HG03460 (cell line): ENCODE measurements around the gene TLCD5.

Experiments
- ATAC-seq: cut with Tn5 transposase; IDR thresholded peaks from one replicate; pipeline ENCODE4 v1.9.1; 2021; ENCODE audit not compliant: unreplicated experiment

Gene TLCD5

DNA sequence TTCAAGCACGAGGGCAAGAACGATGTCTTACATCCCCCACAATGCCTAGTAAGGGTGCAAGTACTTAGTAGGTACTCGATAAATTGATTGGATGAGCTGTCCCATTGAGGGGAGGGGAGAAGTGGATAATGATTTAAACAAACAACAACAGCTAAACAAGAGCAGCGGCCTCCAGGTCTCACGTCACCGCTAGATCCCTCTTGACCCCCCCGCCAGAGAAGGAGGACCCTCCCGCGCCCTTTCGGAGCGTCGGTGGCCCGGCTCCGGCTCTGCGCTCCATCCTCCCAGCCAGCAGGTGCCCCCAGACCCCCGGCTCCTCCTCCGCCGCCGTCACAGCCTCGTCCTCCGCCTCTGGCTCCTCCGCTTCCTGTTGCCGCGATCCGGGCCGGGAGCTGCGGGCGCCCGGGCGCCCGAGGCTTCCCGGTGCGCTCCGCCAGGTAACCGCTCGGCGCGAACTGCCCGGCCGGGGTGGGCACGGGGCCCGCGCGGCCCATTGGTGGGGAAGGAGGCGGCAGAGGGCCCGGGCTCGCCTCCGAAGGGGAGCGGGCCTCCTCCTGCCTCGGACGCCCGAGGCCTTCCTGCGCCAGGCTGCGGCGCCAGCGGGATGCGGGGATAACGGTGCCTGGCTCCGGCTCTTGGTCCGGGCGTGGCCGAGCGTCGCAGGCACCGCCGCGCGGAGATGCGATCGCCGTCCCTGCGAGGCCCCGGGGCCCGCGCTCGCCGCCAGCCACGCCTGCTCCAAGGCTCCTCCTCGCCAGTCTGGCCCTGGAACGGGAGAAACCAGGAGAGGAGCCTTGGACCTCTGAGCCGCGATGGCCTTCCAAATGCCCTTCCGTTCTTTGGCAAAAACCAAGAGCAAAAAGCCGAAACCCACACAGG is at the start of gene TLCD5:
Gene TLCD5 (plus strand): TSS at position 368 of the 879 bp plus-strand sequence. CDS start 2,143 bp downstream, outside the sequence.
- no peak for ATAC-seq

DNA sequence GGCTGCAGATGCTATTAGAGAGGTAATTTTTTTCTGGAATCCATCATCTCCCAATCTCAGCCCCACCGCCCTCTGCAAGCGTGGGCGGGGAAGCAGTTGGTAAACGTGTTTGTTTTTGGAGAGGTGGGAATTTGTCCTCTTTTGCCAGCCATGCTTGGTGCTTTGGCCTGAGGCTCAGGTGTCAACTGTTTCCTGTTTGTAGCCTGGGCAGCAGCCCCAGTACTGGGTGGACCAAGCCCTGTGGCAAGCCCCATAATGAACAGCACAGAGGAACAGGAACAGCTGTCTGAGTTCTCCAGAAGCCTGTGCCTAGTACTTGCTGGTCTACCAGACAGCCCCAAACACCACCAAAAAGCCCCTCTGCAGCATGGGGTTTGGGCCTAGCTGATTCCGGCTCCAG is 45.6 kb upstream of the TLCD5 start:
- no peak for ATAC-seq

DNA sequence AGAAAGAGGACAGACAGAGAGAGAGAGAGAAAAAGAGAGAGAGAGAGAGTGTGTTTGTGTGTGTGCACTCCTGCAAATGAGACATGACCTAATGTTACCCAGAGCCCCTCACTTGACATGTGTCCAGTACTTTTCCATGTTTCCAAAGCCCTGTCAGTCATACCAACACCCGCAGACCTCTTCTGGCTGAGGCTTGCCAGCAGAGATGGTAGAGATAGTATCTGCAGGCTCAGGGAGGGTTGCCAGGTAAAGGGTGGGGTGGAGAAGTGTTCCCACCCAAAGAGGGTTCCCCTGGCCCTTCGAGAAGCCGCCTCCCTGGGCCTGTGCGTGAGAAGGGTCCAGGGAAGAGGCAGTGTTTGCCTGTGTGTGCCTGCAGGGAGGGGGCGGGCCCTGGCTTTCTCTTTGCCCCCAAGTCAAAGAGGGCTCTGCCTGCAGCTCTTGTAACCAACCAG is 44.5 kb upstream of the TLCD5 start:
- no peak for ATAC-seq

DNA sequence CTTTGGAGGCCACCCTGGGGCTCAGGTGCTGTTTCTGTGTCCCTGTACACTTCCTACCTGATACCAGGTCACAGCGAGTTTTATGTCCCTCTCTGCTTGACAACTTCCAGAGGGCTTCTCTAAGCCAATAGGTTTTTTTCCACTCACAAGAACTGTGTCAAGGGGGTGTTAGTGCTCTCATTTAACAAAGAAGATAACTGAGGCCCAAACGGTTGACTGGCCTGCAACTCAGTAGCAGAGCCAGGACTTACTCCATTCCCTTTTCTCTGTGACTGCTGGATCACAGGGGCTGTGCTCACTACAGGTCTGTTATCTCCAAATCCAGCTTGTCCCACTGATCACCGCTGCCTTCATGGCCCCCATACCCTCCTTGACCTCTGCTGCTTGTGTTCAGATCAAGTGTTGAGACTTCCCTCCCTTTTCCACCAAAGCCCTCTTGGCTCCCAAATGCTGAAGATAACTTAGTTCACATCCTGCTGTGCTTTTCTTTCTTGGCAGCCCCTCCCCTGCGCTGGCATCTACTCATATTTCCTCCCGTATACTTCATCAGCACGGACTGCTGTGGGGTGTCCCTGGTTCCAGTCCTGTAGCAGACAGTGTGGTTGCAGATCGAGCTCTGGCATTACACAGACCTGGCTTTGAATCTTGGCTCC is 43.8 kb upstream of the TLCD5 start:
- no peak for ATAC-seq

DNA sequence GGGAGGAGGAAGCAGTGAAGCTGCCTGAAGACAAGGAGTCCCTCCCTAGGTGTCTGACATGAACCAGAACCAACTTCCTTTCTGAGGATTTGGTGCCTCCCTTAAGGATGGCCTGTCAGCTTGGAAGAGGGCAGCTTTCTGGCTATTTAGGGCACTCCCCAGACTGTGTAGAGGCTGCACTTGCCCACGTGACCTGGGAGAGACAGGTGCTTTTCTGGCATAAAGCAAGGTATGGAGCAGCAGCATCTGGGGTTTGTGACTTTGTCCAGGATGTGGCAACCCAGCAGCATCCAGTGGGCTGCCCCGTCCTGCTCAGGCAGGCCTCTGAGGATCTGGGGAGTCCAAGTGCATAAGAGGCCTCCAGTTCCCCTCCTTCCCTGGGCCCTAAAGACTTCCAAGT is 42.0 kb upstream of the TLCD5 start:
- no peak for ATAC-seq

DNA sequence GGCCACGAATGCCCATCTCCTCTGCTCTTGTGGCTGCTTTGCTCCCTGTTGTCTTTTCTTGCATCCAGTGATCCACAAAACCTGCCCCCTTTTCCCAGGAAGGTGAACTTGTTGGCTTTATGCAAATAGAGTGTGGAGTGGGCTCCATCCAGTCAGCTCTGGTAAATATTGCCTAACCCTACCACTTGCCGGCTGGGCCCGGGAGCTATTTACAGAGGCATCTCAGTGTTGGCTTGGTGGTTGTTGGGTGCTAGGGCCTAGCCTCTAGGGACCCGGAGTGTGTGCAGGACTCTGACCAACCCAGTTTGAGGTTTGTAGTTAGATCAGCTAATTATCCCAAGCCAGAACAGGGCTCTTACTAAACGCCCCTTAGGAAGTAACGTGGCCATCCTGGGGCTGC is 40.8 kb upstream of the TLCD5 start:
- no peak for ATAC-seq

DNA sequence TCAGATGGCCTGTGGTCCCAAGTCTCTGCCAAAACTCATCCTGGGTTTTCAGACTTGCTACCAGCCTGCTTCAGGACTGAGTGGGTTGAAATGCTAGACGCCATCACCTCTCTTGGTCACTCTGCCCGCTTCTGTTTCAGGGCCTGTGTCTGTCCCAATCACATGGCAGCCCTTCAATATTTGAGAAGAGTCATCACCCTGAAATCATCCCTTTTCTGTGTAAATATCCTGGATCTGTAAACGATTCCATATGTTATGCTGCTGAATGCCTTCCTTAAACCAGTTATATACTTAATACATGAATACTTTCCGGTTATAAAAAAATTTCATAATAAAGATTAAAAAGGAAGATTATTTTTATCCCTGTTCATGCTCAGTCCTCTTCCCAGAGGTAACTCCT is 39.8 kb upstream of the TLCD5 start:
- no peak for ATAC-seq

DNA sequence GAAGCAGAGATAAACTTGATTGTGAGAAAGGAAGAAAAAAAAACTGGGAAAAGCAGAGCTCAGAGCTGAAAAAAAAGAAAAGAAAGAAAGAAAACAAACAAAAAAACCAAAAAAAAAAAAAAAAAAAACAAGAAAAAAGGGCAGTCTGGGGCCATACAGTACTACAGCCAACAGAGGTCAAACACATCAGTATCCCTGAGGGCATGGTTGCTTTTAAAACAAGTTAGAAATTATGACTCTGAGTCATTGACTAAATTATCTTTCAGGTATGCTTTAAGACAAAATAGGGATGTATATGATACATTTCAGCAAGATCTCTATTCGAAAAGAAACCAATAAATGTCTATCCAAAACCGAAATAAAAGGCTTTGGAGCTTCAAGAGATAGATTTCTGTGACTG is 37.1 kb upstream of the TLCD5 start:
- no peak for ATAC-seq

DNA sequence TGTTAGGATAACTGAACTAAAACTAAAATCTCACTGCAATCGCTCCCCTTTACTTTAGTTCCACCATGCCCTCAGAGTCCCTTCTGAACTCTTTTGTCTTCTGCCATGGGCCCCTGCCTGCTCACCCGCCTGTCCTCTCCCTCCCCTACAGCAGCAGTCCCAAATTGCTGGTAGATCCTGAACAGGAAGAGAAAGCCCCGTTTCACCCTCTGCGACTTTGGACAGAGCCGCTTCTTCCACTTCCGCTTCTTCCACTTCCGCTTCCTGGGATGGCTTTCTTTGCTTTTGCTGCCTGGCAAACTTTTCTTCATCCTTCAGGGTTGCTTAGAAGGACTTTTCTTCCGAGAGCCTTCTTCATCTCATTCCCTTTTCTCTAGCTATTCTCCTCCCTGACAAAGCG is 35.7 kb upstream of the TLCD5 start:
- ATAC-seq = no peak

DNA sequence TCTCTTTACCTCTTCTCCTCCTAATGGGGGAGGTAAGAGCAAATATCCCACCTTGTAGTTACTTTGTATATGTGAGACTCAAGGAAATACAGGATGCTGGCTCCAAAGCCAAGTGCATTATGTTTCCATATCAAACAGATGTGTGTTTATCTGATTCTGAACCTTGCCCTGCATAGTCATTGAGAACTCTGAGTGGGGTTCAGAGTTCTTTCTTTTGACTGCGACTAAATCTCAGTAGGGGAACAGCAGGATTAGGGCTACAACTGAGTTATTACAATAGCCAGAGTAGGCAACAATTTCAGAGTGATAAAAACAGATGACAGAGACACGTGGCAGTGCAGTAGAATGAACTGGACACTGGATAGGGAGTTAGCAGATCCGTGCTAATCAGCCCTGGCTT is 34.1 kb upstream of the TLCD5 start:
- no peak for ATAC-seq

DNA sequence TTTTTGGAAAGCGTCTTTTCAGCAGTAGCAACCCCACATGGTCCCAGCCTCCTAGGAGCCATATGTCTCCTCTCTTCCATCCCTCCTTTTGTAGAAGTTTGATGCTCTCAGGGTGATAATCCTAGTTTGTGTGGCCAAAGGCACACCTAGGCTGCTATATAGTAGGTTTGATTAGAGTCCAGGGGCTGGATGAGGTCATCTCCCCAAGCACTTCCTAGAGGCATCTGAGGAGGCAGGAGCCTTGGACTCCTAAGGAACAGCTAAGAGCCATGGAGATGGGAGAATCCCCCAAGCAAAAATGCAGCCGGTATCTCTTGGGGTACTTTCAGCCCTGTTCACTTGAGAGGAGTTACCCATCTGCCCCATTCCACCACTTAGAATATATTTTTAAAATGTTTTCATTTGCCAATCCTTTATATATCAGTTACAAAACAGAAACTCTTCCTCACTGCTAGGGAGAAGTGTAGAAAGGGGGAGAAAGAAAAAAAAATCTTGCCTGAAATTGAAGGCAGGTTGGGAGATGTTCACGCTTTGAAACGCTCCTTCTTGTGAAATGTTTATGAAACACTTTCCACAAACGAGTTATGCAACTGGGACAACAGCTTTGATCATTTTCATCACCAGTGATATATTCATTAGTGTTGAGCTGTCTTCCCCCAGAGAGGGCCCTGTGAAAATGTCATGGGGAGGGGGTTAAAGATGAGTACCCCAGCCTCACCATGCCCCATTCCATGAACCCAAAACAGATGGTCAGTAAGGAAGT is 31.9 kb upstream of the TLCD5 start:
- no peak for ATAC-seq

DNA sequence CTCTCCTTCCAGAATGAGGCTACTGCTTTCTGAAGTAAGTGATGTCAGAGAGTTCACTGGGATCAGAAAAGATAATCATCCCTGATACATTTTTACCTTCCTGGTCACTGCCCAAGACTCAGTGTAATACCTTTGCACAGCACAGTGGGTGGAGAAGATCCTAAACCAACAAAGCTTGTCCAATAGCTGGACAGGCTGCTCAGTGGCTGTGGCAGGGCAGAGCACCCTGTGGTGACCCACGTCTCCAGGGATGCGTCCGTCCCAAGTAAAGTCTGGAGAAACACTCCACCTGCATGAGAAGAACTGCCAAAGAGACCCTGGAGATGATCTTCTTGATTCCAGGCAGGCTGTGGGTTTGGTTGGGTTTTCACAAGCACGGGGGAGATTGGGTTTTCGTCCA is 31.0 kb upstream of the TLCD5 start:
- no peak for ATAC-seq

DNA sequence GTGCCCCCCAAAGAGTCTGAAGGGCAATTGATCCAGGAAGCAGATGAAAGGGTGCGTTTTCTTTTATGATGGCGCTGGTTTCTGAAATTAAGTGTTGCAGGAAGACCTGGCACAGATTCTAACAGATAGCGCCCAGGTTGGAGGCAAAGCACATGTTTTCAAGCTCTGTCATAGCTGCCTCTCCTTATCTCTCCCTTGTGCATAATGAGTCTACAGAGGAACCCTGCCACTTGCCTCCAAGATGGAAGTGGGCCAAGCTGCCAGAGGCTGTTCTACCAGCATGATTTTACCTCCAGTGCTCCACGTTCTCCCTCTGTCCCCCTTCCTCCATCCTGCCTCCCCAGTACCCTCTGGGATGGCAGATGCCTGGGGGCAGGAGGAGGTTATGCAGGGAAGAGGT is 30.0 kb upstream of the TLCD5 start:
- no peak for ATAC-seq

DNA sequence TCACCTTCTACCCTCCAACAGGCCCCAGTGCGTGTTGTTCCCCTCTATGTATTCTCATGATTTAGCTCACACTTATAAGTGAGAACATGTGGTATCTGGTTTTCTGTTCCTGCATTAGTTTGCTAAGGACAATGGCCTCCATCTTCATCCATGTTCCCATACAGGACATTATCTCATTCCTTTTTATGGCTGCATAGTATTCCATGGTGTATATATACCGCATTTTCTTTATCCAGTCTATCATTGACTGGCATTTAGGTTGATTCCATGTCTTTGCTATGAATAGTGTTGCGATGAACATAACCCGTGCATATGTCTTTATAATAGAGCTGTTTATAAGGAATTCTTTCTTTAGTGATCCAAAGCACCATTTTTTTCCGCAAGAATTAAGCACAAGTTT is 28.5 kb upstream of the TLCD5 start:
- ATAC-seq = no peak

DNA sequence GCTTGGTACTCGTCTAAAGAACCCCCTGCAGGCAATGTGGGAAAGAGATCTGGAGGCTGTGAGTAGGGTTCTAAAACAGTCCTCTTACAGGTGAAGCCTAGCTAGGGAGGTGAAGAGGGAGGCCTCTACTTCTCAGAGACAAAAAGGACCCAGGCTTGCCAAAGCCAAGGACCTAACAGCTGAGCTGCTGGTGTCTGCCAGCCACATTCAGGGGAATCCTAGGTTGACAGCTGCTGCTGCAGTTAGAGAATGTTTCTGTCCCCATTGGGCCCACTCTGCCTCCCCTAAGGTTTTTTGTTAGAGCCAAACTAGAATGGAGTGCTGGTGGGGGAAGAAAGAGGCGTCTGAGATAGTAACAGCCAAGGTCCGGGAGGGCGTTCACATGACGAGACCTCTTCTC is 26.6 kb upstream of the TLCD5 start:
- no peak for ATAC-seq

DNA sequence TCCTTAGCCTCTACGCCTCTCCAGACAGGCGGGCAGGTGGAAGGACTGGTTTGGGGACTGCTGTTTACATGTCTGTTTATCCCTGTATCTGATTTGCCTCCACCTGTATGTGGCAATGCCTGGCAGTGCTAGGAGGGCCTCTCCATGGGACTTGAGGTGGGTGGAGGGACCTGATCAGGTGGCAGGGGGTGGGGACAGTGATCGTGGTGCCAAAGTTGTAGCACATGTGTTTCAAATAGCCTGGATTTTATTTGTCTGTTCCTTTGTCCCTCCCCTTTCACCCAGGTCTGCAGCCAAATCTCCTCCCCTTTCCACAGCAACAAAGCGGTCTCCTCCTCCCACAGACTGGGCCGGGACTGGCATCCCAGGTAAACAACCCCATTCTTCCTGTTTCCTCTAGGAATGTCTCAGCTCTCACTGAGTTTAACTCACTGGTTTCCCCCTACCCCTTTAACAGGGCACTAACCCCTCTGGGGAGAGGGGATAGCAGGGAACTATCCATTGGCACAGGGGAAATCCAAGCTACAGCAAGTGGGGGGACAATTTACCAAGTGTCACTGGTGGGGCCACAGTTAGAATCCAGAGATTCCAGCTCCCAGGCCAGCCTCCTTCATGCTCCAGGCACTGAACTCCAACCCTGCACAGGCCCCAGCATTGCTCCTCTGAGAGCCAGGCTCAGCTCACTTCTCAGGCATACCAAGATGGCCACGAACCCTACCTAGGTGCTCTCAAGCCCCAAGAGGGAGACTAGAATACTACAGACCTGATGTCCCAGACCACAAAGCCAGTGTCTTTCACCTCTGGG is 22.9 kb upstream of the TLCD5 start:
- no peak for ATAC-seq

DNA sequence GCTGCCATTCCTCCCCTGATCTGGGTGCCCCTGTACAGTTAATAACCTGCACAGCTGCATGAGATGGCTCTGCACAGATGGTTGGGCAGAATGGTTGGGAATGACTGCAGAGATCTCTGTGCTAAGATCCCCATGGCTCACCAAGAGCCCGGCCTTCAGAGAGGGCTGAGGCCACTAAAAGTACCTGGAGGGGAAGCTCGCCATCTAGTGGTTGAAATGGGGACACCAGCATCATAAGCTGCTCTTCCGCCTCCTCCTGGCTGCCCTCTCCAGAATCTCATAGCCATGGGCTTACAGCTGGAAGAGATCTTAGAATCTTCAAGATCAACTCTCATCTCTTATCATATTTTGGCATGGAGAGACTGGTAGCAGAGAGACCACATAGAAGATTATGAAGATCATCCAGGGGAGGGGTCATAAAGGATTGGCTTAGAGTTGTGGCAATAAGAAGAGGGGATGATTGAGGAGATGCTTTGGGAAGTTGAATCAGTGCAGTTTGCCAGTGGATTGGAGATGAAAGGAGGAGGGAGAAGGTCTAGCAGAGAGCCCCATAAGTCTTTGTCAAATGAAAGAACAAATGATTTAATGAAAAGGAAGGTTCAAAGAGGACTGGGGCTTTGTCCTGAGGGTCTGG is 22.0 kb upstream of the TLCD5 start:
- peak; percentile 69 for ATAC-seq

DNA sequence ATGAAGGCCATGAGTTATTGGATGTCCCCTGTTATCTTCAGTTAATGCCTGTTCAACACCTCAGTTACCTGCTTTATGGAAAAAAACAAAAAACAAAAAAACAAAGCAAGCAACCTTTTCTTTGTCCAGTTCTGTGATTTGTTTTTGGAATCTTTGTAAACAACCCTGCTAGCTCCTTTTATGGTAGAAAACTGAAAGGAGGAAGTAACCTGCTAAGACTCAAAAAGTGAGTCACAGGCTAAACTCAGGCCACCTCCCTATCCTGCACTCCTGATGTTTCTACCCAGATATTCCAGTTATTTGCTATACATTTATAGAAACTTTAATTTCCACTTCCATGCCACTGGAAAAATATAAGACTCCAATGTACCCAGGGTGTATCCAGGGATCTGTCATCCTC is 20.6 kb upstream of the TLCD5 start:
- no peak for ATAC-seq

DNA sequence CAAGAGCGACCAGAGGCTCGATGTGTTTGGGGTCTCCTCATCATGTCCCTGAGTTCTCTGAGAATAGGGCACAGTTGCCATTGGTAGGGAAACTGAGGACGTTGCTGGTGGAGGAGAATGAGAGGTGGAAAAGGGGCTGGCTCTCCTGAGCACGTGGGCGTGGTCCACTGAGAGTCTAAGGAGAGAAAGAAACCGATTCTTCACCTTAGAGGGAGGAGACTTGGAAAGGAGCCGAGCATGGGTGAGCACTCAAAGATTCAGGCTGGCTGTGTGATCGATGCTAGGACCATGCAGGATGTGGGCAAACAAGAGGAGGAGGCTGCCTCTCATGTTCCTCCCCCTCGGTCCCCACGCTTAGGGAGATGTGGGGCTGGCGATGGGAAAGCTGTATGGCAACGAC is 19.8 kb upstream of the TLCD5 start:
- no peak for ATAC-seq

DNA sequence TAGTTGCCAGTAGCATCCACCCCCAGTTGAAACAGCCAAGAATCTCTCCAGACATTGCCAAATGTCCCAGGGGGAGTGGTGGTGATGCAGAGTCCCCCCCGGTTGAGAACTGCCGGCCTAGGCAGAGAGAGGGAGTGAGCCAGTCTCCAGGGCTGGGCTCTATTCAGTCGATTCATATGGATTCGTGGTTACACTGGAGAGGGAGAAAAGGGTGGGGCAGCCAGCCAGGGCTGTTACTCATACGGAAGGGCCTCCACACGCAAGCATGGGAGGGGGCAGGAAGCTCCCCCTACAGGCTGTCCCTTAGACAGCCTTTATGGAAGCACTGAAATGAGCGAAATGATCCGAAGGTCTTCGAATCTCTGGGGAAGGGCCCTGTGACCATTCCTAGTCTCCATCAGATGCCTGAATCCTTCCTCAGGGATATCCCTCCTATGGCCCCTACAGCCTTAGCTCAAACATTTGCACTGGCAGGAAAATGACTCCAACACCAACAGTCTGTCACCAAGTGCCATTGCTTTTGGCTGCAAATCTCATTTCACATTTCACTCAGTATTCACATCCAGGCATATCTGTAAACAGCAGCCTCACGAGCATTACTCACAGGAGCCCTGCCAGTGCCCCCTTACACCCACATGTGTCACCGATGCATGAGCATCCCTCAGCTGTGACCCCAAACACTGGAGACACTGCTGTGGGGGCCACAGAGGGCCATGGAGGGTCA is 18.4 kb upstream of the TLCD5 start:
- no peak for ATAC-seq
